ENCODE measurements around the gene ZNF423. TPM values are rescaled to one million over a fixed set of nuclear protein-coding genes. Genes with fewer than 3 reads are reported as not detected.

Gene ZNF423
- total and polyA plus RNA-seq, 2 of the 13 experiments (the other 11 are each of a cell fraction or from before 2014, with no cell fraction given): 0.07 to 0.31 TPM

GRCh38 chr16:49876716-49877129 is 20.8 kb upstream of the ZNF423 start (continued):
- TF ChIP-seq NR0B2 (CRISPR knock-in tag; IDR thresholded peaks at IDR 0.05) (0 out of 2 replicates have a peak, but pooled peaks have one; percentile 23), KDM2A (CRISPR knock-in tag; IDR thresholded peaks at IDR 0.05; ENCODE audit: borderline replicate concordance, low read depth) (peak; percentile 26; the same call in 1 of the 2 replicates), PPARG (CRISPR knock-in tag; conservative IDR thresholded peaks at IDR 0.05) (no peak)

- Histone ChIP-seq H3K27ac (ENCODE audit: extremely low read length, insufficient read depth, low read length) (no peak overlapping the region), H3K4me3 (replicated peaks in 1 of 3; ENCODE audit: insufficient read depth in 1 of 3, low read depth in 2 of 3, low read length in 3 of 3) (no peak overlapping the region), H3K9me3 (ENCODE audit: low read length) (no peaks in the 10 kb centered on the region), H3K4me2 (ENCODE audit: low read depth, low read length) (no peak overlapping the region), H3K4me1 (ENCODE audit: insufficient read depth, low read length) (peaks cover 13% of the 10 kb centered on the region), H3K9ac (ENCODE audit: insufficient read depth, low read depth, low read length) (no peak overlapping the region), H3K79me2 (ENCODE audit: insufficient read depth, low read length) (no peaks in the 10 kb centered on the region), H4K20me1 (ENCODE audit: insufficient read depth, low read length) (no peaks in the 10 kb centered on the region), H3K27me3 (ENCODE audit: control insufficient read depth in 1 of 2, insufficient read depth in 2 of 2, low read length in 2 of 2) (peaks cover 2 to 57% of the 10 kb centered on the region in 2 experiments; a peak in 3 of 5 replicates), H2AFZ (ENCODE audit: low read length) (no peak overlapping the region), H3K36me3 (replicated peaks in 1 of 2; ENCODE audit: control insufficient read depth in 1 of 2, insufficient read depth in 2 of 2, low read length in 2 of 2) (no peaks in the 10 kb centered on the region)
- WGBS (ENCODE audit: low lambda C conversion rate): 45% methylated on average over 45 of the region's 45 CpGs
- no peak for DNase-seq (ENCODE audit: low spot score)
- no peak for FAIRE-seq
- CTCF ChIA-PET (ENCODE audit: low intra/inter-chr PET ratio, low total read pairs): no interaction called here
- BruUV-seq (replicated peaks): no TSS peak
- intact Hi-C loops (cut with micrococcal nuclease; ENCODE audit: unreplicated experiment): no loop called here
- POLR2A ChIA-PET: interaction anchor here (1.2 kb wide), 1 partner anchor 10 kb away, joined by 4 read pairs; no protein-coding TSS in a partner anchor
- TF ChIP-seq NFIC (IDR thresholded peaks at IDR 0.05; ENCODE audit: low read length) (no peak), KDM5B (CRISPR knock-in tag; IDR thresholded peaks at IDR 0.05; ENCODE audit: borderline replicate concordance) (0 out of 2 replicates have a peak, but pooled peaks have one; percentile 10), RBM39 (IDR thresholded peaks at IDR 0.05; ENCODE audit: low read depth, low read length, poor library complexity, severe bottlenecking) (peak; percentile 37), ZNF234 (CRISPR knock-in tag; conservative IDR thresholded peaks at IDR 0.05) (no peak)
- peak; percentile 9; the same call in 1 of the 3 replicates for ATAC-seq
- in situ Hi-C loops (cut with HindIII; ENCODE audit: extremely low pct_ligation_motif_present, low pct_unique_long_range_greater_than_20kb): no loop called here
Observed at GRCh38 chr16:49875806-49876715, 20.1 kb upstream of the ZNF423 start.

All from HepG2 (cell line).